Keratinocyte (primary cell): ENCODE measurements around the gene SUFU.

Experiments used
- CTCF ChIP-seq, 3 experiments: IDR thresholded peaks in 1 of 3; conservative IDR thresholded peaks in 1 of 3; optimal IDR thresholded peaks in 1 of 3; 2 replicates in 2 of 3; 3 replicates in 1 of 3; pipeline versions ENCODE3 to v1.5.1; 2011; ENCODE audit warnings: low read length in 3 of 3, mild to moderate bottlenecking in 3 of 3, moderate library complexity in 2 of 3, control low read depth in 1 of 3, inconsistent platforms in 1 of 3; ENCODE audit not compliant: insufficient read depth in 2 of 3; ENCODE audit errors: extremely low read depth in 1 of 3
- EZH2 ChIP-seq: IDR thresholded peaks from one replicate; pipeline ENCODE4 v1.6.1; 2012; ENCODE audit warnings: inconsistent platforms, mild to moderate bottlenecking, low read length, moderate library complexity

- TF ChIP-seq CTCF (optimal IDR thresholded peaks at IDR 0.05 in 1 of 3, IDR thresholded peaks at IDR 0.05 in 1 of 3, conservative IDR thresholded peaks at IDR 0.05 in 1 of 3; ENCODE audit: extremely low read depth in 1 of 3, insufficient read depth in 2 of 3, low read length in 3 of 3) (no peak), EZH2 (no peak)
Observed at GRCh38 chr10:102627291-102627735, 123.5 kb downstream of the SUFU start.
